Measurements from ENCODE around the gene ATP5F1B.
A peak's percentile ranks its signal among the peaks of the same experiment; 100 is the strongest.

Gene ATP5F1B

GRCh38 chr12:56645201-56645716 lies 525 bp downstream of the ATP5F1B start:
- no peak for DNase-seq

GRCh38 chr12:56644654-56645053 lies 1.1 kb downstream of the ATP5F1B start:
- DNase-seq = no peak

- DNase-seq = no peak
These were observed 4.6 kb downstream of the ATP5F1B start for GRCh38 chr12:56641219-56641618.

GRCh38 chr12:56637621-56638020 lies 8.2 kb downstream of the ATP5F1B start:
- no peak for DNase-seq

- DNase-seq = peak; percentile 95
These were observed 8.9 kb downstream of the ATP5F1B start for GRCh38 chr12:56636675-56637540.

GRCh38 chr12:56635806-56636674 lies 9.7 kb downstream of the ATP5F1B start:
- peak; percentile 41 for DNase-seq

GRCh38 chr12:56634837-56635791 lies 10.7 kb downstream of the ATP5F1B start:
- DNase-seq = peak; percentile 59

- peak; percentile 58 for DNase-seq
These were observed 11.4 kb downstream of the ATP5F1B start for GRCh38 chr12:56634242-56634836.

- DNase-seq = no peak
These were observed 12.1 kb downstream of the ATP5F1B start for GRCh38 chr12:56633468-56634241.

GRCh38 chr12:56632701-56633467 lies 12.9 kb downstream of the ATP5F1B start:
- DNase-seq = no peak

GRCh38 chr12:56631790-56632700 lies 13.7 kb downstream of the ATP5F1B start:
- peak; percentile 14 for DNase-seq

- DNase-seq = peak; percentile 56
These were observed 15.6 kb downstream of the ATP5F1B start, which contains the start of gene BAZ2A for GRCh38 chr12:56630180-56630632. TSS of gene BAZ2A (minus strand) at chr12:56630326. CDS start at chr12:56617530, 12,796 bp downstream.

GRCh38 chr12:56629459-56630179 lies 16.2 kb downstream of the ATP5F1B start:
- DNase-seq = no peak

GRCh38 chr12:56628671-56629458 lies 16.9 kb downstream of the ATP5F1B start:
- DNase-seq = no peak

- DNase-seq = no peak
These were observed 19.1 kb downstream of the ATP5F1B start for GRCh38 chr12:56626701-56627100.

- DNase-seq = no peak
These were observed 23.2 kb downstream of the ATP5F1B start for GRCh38 chr12:56622535-56622934.

GRCh38 chr12:56616925-56617324 lies 28.9 kb downstream of the ATP5F1B start:
- no peak for DNase-seq
